ENCODE data around the gene ADAMTS19. TPM values are rescaled to one million over a fixed set of nuclear protein-coding genes. Genes with fewer than 3 reads are reported as not detected.
"Not testable (repeated sequence)": the region's sequence is repeated elsewhere in the genome, so short reads cannot be mapped to it uniquely, and the experiment has no call there.

ADAMTS19 gene
- total RNA-seq, 2 experiments from 2014 or later, result not detected

GRCh38 chr5:129554134-129554904, 94.2 kb downstream of the ADAMTS19 start:
- DNase-seq (no peak), ATAC-seq (no peak)
- H3K27me3 Mint-ChIP-seq (ENCODE audit: low read depth), result no peaks in the 10 kb centered on the region
- H3K27ac Mint-ChIP-seq, result no peak overlapping the region
- POLR2A ChIA-PET, result no interaction called here
- no peaks in the 10 kb centered on the region for H3K36me3 Mint-ChIP-seq (ENCODE audit: low read depth)
- H3K4me3 Mint-ChIP-seq, result no peak overlapping the region
- no peaks in the 10 kb centered on the region for H3K9me3 Mint-ChIP-seq (ENCODE audit: insufficient read depth)
- CTCF ChIA-PET, result no interaction called here
- no peaks in the 10 kb centered on the region for H3K4me1 Mint-ChIP-seq (ENCODE audit: low read depth)

GRCh38 chr5:129563585-129563984, 103.5 kb downstream of the ADAMTS19 start:
- Mint-ChIP-seq H3K4me3 (no peak overlapping the region), H3K4me1 (ENCODE audit: low read depth) (no peaks in the 10 kb centered on the region), H3K27ac (no peak overlapping the region), H3K36me3 (ENCODE audit: low read depth) (no peaks in the 10 kb centered on the region), H3K9me3 (ENCODE audit: insufficient read depth) (peaks cover 3% of the 10 kb centered on the region), H3K27me3 (ENCODE audit: low read depth) (no peaks in the 10 kb centered on the region)
- DNase-seq (no peak), ATAC-seq (no peak)
- ChIA-PET POLR2A (no interaction called here), CTCF (no interaction called here)

- no peaks in the 10 kb centered on the region for H3K4me1 Mint-ChIP-seq (ENCODE audit: low read depth)
- H3K4me3 Mint-ChIP-seq, result no peak overlapping the region
- ChIA-PET CTCF (no interaction called here), POLR2A (no interaction called here)
- no peaks in the 10 kb centered on the region for H3K9me3 Mint-ChIP-seq (ENCODE audit: insufficient read depth)
- H3K27me3 Mint-ChIP-seq (ENCODE audit: low read depth), result no peaks in the 10 kb centered on the region
- H3K36me3 Mint-ChIP-seq (ENCODE audit: low read depth), result no peaks in the 10 kb centered on the region
- ATAC-seq, result no peak
- H3K27ac Mint-ChIP-seq, result no peak overlapping the region
- no peak for DNase-seq
These were observed 109.2 kb downstream of the ADAMTS19 start for GRCh38 chr5:129569295-129569694.

GRCh38 chr5:129572060-129572459, 112.0 kb downstream of the ADAMTS19 start:
- Mint-ChIP-seq H3K36me3 (ENCODE audit: low read depth) (no peaks in the 10 kb centered on the region), H3K27ac (no peak overlapping the region), H3K4me1 (ENCODE audit: low read depth) (no peaks in the 10 kb centered on the region), H3K4me3 (no peak overlapping the region), H3K9me3 (ENCODE audit: insufficient read depth) (no peaks in the 10 kb centered on the region), H3K27me3 (ENCODE audit: low read depth) (no peaks in the 10 kb centered on the region)
- POLR2A ChIA-PET, result no interaction called here
- CTCF ChIA-PET, result no interaction called here
- ATAC-seq (no peak), DNase-seq (no peak)

GRCh38 chr5:129584496-129584895, 124.4 kb downstream of the ADAMTS19 start:
- CTCF ChIA-PET; H3K36me3 Mint-ChIP-seq (ENCODE audit: low read depth); H3K4me3 Mint-ChIP-seq; ATAC-seq; H3K4me1 Mint-ChIP-seq (ENCODE audit: low read depth); POLR2A ChIA-PET; H3K9me3 Mint-ChIP-seq (ENCODE audit: insufficient read depth); H3K27me3 Mint-ChIP-seq (ENCODE audit: low read depth); DNase-seq; H3K27ac Mint-ChIP-seq: not testable (repeated sequence)

- no peak overlapping the region for H3K4me3 Mint-ChIP-seq
- no peaks in the 10 kb centered on the region for H3K36me3 Mint-ChIP-seq (ENCODE audit: low read depth)
- CTCF ChIA-PET, result no interaction called here
- no peaks in the 10 kb centered on the region for H3K9me3 Mint-ChIP-seq (ENCODE audit: insufficient read depth)
- no peaks in the 10 kb centered on the region for H3K27me3 Mint-ChIP-seq (ENCODE audit: low read depth)
- no peak for DNase-seq
- no peak for ATAC-seq
- POLR2A ChIA-PET, result no interaction called here
- H3K27ac Mint-ChIP-seq, result no peak overlapping the region
- H3K4me1 Mint-ChIP-seq (ENCODE audit: low read depth), result no peaks in the 10 kb centered on the region
These were observed 131.5 kb downstream of the ADAMTS19 start for GRCh38 chr5:129591508-129592160.

GRCh38 chr5:129593525-129593924, 133.4 kb downstream of the ADAMTS19 start:
- ATAC-seq (no peak), DNase-seq (no peak)
- H3K4me1 Mint-ChIP-seq (ENCODE audit: low read depth), result no peaks in the 10 kb centered on the region
- ChIA-PET CTCF (no interaction called here), POLR2A (no interaction called here)
- no peak overlapping the region for H3K4me3 Mint-ChIP-seq
- H3K9me3 Mint-ChIP-seq (ENCODE audit: insufficient read depth), result no peaks in the 10 kb centered on the region
- no peaks in the 10 kb centered on the region for H3K36me3 Mint-ChIP-seq (ENCODE audit: low read depth)
- H3K27ac Mint-ChIP-seq, result no peak overlapping the region
- no peaks in the 10 kb centered on the region for H3K27me3 Mint-ChIP-seq (ENCODE audit: low read depth)

GRCh38 chr5:129601576-129601975, 141.5 kb downstream of the ADAMTS19 start:
- CTCF ChIA-PET, result no interaction called here
- Mint-ChIP-seq H3K27ac (no peak overlapping the region), H3K4me1 (ENCODE audit: low read depth) (no peaks in the 10 kb centered on the region), H3K36me3 (ENCODE audit: low read depth) (no peaks in the 10 kb centered on the region), H3K4me3 (no peak overlapping the region), H3K9me3 (ENCODE audit: insufficient read depth) (no peaks in the 10 kb centered on the region), H3K27me3 (ENCODE audit: low read depth) (no peaks in the 10 kb centered on the region)
- POLR2A ChIA-PET, result no interaction called here
- ATAC-seq, result no peak
- DNase-seq, result no peak

GRCh38 chr5:129608350-129608749, 148.3 kb downstream of the ADAMTS19 start:
- DNase-seq, result no peak
- Mint-ChIP-seq H3K4me3 (no peak overlapping the region), H3K9me3 (ENCODE audit: insufficient read depth) (no peaks in the 10 kb centered on the region), H3K27me3 (ENCODE audit: low read depth) (no peaks in the 10 kb centered on the region), H3K36me3 (ENCODE audit: low read depth) (no peaks in the 10 kb centered on the region), H3K4me1 (ENCODE audit: low read depth) (no peaks in the 10 kb centered on the region), H3K27ac (no peak overlapping the region)
- CTCF ChIA-PET, result no interaction called here
- POLR2A ChIA-PET, result no interaction called here
- no peak for ATAC-seq

GRCh38 chr5:129609710-129610109, 149.6 kb downstream of the ADAMTS19 start:
- Mint-ChIP-seq H3K36me3 (ENCODE audit: low read depth) (no peaks in the 10 kb centered on the region), H3K4me1 (ENCODE audit: low read depth) (no peaks in the 10 kb centered on the region), H3K9me3 (ENCODE audit: insufficient read depth) (no peaks in the 10 kb centered on the region), H3K27me3 (ENCODE audit: low read depth) (no peaks in the 10 kb centered on the region), H3K27ac (no peak overlapping the region), H3K4me3 (no peak overlapping the region)
- ATAC-seq (no peak), DNase-seq (no peak)
- POLR2A ChIA-PET, result no interaction called here
- CTCF ChIA-PET, result no interaction called here

GRCh38 chr5:129616517-129616916, 156.4 kb downstream of the ADAMTS19 start:
- Mint-ChIP-seq H3K9me3 (ENCODE audit: insufficient read depth) (no peaks in the 10 kb centered on the region), H3K4me1 (ENCODE audit: low read depth) (no peaks in the 10 kb centered on the region), H3K36me3 (ENCODE audit: low read depth) (no peaks in the 10 kb centered on the region), H3K27me3 (ENCODE audit: low read depth) (no peaks in the 10 kb centered on the region), H3K27ac (no peak overlapping the region), H3K4me3 (no peak overlapping the region)
- DNase-seq (no peak), ATAC-seq (no peak)
- CTCF ChIA-PET, result no interaction called here
- POLR2A ChIA-PET, result no interaction called here

- Mint-ChIP-seq H3K4me1 (ENCODE audit: low read depth) (no peaks in the 10 kb centered on the region), H3K27ac (no peak overlapping the region), H3K4me3 (no peak overlapping the region), H3K36me3 (ENCODE audit: low read depth) (no peaks in the 10 kb centered on the region), H3K27me3 (ENCODE audit: low read depth) (no peaks in the 10 kb centered on the region), H3K9me3 (ENCODE audit: insufficient read depth) (no peaks in the 10 kb centered on the region)
- DNase-seq (no peak), ATAC-seq (no peak)
- POLR2A ChIA-PET, result no interaction called here
- CTCF ChIA-PET, result no interaction called here
These were observed 157.1 kb downstream of the ADAMTS19 start for GRCh38 chr5:129617206-129617605.

GRCh38 chr5:129619782-129620181, 159.7 kb downstream of the ADAMTS19 start:
- peaks cover under 1% of the 10 kb centered on the region for H3K9me3 Mint-ChIP-seq (ENCODE audit: insufficient read depth)
- no peak for ATAC-seq
- no peaks in the 10 kb centered on the region for H3K36me3 Mint-ChIP-seq (ENCODE audit: low read depth)

More at GRCh38 chr5:129619782-129620181, 159.7 kb downstream of the ADAMTS19 start:
- H3K27me3 Mint-ChIP-seq (ENCODE audit: low read depth), result no peaks in the 10 kb centered on the region
- H3K4me3 Mint-ChIP-seq, result no peak overlapping the region
- no peaks in the 10 kb centered on the region for H3K4me1 Mint-ChIP-seq (ENCODE audit: low read depth)
- ChIA-PET POLR2A (no interaction called here), CTCF (no interaction called here)
- no peak overlapping the region for H3K27ac Mint-ChIP-seq
- DNase-seq, result no peak
